GM10266 (cell line): ENCODE measurements around the gene WDFY4.

Source experiments
- DNase-seq: peaks from one replicate; pipeline ENCODE4 v3.0.0; 2012; ENCODE audit errors: extremely low spot score
- TF ChIP-seq, protein P1 (sequence below): IDR thresholded peaks from 2 replicates; pipeline ENCODE4 v1.5.1; 2012; ENCODE audit warnings: mild to moderate bottlenecking, low read depth; ENCODE audit not compliant: control insufficient read depth, insufficient read depth; ENCODE audit errors: missing control alignments

The WDFY4 gene

DNA sequence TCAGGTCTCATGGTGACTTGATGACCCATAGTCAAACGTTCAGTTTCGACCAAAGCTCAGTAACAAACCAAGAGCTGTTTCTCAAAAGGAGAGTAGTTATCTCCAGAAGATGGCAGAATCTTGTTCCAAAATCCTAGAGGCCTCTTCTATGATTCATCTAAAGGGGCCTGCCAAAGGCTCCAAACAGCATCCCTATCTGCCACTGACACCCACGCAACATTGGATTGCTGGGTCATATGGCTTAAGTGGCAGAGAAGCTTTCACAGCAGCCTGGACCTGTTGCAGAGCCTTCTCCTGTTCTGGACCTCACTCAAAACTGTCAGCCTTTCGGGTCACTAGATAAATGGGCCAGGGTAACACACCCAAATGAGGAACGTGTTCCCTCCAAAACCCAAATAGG, 309.0 kb downstream of the WDFY4 start:
- no peak for DNase-seq
- TF ChIP-seq, protein P1, sequence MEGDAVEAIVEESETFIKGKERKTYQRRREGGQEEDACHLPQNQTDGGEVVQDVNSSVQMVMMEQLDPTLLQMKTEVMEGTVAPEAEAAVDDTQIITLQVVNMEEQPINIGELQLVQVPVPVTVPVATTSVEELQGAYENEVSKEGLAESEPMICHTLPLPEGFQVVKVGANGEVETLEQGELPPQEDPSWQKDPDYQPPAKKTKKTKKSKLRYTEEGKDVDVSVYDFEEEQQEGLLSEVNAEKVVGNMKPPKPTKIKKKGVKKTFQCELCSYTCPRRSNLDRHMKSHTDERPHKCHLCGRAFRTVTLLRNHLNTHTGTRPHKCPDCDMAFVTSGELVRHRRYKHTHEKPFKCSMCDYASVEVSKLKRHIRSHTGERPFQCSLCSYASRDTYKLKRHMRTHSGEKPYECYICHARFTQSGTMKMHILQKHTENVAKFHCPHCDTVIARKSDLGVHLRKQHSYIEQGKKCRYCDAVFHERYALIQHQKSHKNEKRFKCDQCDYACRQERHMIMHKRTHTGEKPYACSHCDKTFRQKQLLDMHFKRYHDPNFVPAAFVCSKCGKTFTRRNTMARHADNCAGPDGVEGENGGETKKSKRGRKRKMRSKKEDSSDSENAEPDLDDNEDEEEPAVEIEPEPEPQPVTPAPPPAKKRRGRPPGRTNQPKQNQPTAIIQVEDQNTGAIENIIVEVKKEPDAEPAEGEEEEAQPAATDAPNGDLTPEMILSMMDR, result no peak

DNA sequence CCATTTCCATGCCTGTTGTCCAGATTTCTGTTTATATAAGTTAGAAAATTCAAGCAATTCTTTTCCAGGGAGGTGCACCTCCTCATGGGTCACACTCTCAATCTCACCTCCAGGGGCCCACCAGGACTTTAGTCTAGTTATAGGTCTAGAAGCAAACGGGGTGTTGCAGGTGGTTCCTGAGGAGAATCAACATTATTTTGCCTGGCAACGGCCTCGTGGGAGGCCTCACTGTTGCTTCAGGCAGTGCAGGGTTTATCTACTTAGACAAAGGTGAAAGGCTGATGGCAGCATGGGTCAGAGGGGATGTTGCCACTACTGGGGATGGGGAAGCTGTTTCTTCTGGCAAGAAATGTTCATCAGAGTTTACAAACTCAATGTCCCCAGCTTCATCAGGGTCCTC, 311.7 kb downstream of the WDFY4 start:
- TF ChIP-seq, protein P1, result no peak
- DNase-seq, result no peak

DNA sequence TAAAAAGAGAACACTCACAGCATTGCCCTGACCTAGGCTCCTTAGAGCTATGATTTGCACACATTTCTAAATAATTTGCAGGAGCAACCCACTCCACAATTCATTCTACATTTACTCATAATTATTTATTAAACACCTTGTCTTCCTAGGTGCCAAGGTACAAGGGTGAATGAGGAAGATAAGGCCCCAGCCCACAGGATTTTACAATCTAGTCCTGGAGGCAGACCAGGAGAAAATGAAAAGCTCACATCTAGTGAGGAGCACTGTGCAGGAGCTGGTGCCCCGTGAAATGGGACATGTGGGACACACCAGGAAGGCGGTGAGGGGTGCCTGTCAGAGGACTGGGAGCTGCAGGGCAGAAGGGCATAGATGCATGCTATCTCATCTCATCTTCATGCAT, 314.7 kb downstream of the WDFY4 start:
- TF ChIP-seq, protein P1, result no peak
- DNase-seq, result no peak

DNA sequence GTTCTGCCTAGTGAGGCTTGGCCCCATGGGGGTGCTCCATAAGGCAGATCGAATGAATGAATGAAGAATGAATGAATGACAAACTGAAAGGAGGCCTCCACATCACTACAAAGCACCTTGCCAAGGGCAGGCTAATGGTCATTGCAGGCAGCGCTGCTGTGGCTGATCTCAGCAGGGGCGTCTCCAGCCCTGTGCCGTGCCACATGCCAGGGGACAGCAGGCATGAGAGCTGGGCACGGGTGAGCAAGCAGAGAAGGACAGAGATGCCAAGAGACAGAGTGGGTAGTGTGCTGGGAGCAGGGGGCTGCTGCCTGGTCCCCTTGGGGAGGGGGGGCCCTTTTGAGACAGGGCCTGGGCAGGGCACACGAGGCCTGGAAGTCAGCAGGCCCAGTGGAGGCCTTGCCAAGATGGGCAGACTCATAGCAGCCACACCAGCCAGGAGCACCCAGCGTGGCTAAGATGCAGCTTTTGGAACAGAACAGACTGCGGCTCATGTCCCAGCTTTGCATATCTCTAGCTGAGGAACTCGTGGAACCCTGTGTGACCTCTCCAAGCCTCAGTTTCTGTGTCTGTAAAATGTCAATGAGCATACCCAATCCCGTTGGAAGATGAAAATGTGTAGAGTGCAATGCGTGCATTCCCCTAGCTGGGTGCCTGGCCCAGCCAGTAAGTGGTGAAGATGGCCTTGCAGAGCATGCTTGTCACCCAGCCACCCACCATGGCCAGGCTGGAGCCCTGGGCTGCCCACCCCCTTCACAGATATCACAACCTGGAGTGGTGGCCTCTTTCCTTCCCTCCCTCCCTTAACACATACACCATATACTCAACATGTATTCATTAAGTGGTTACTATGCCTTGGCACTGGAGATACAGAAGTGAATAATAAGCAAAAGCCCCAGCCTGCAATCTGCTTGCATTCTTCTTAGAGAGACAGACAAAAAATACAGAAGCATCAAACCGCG, 316.0 kb downstream of the WDFY4 start:
- TF ChIP-seq, protein P1, result no peak
- no peak for DNase-seq

DNA sequence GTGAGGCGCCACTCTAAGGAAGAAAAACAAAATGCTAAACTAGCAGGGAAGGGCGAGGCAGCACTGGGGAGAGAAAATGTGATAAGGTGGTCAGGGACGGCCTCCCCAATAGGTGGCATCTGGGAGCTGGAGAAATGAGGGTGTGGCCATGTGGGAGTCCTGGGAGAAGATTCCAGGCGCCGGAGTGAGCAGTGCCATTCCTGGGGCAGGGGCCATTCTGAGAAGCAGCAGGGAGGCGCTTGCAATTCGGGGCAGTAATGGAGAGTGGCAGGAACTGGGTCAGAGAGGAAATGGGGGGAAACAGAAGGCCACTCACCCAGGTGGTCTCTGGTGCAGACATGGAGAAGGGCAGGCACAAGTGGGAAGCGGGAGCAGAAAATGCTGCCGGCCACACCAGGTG, 316.7 kb downstream of the WDFY4 start:
- DNase-seq, result no peak
- TF ChIP-seq, protein P1, result no peak

DNA sequence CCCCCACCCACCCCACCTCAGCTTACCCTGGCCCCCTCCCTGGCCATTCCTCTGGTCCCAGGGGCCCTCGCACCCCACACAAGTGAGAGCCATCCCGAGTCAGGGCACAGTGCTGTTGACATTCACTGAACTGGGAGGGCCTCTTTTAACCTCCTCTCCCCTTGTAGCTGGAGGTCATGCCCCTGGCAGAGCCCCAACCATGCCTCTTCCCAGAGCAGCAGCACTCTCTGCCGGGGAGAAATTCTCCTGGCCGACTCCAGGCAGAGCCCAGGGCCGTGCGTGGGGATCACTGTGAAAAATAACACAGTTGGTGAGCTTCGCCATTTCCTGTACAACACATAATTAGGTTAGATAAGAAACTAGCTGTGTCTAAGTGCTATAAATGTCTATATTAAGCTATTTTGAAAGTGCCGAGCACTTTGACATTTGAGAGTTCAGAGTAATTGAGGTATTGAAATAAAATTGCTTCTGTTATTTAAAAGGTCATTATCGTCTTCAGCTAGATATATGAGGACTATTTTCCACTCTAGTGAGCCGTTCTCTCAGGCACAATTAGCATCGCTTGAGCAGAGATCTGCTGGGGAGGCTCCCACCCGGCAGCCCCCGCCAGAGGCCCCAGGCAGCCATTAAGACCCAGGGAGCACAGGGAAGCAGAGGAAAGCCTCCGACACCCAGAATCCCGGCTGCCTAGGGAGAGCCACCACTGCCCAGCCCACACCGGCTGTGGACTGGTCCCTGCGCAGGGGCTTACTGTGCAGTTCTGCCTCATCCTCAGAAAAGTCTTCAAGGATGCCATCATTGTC, 317.4 kb downstream of the WDFY4 start:
- no peak for DNase-seq
- TF ChIP-seq, protein P1, result no peak
